Calu3 (cell line): ENCODE data around the gene PITX1. TPM values are rescaled to one million over a fixed set of nuclear protein-coding genes. Genes with fewer than 3 reads are reported as not detected.

Experiments
- BruUV-seq: library from RNA; stranded (reverse); fragments of 400-500 nt; replicated peaks from 2 replicates; lab custom pipeline; 2021; lab: Mats Ljungman, UMichigan
- CTCF ChIA-PET: fragments of 300-600 bp; sonication (Branson Sonifier 250); formaldehyde crosslinking; loops from one replicate; lab custom pipeline; 2022; ENCODE audit warnings: antibody characterized with exemption; lab: Charles Lee
- DNase-seq: peaks from one replicate; pipeline ENCODE4 v3.0.0; 2022
- H3K27ac Mint-ChIP-seq: one replicate; pipeline ENCODE4 v1.8.0; 2022; ENCODE audit warnings: mixed read lengths; ENCODE audit not compliant: unreplicated experiment
- H3K27me3 Mint-ChIP-seq: one replicate; pipeline ENCODE4 v1.8.0; 2022; ENCODE audit warnings: mixed read lengths; ENCODE audit not compliant: unreplicated experiment
- H3K36me3 Mint-ChIP-seq: one replicate; pipeline ENCODE4 v1.8.0; 2022; ENCODE audit warnings: mild to moderate bottlenecking, moderate library complexity, mixed read lengths; ENCODE audit not compliant: insufficient read depth, unreplicated experiment
- H3K4me1 Mint-ChIP-seq: one replicate; pipeline ENCODE4 v1.8.0; 2022; ENCODE audit warnings: mild to moderate bottlenecking, low read depth, mixed read lengths; ENCODE audit not compliant: unreplicated experiment
- H3K4me3 Mint-ChIP-seq: one replicate; pipeline ENCODE4 v1.8.0; 2022; ENCODE audit warnings: mild to moderate bottlenecking, low read depth, moderate library complexity, mixed read lengths; ENCODE audit not compliant: unreplicated experiment
- H3K9me3 Mint-ChIP-seq: one replicate; pipeline ENCODE4 v1.8.0; 2022; ENCODE audit warnings: low read depth, mixed read lengths; ENCODE audit not compliant: unreplicated experiment
- CTCF ChIP-seq: fragments of 200-600 bp; IDR thresholded peaks from one replicate; pipeline ENCODE4 v1.8.0; 2022; ENCODE audit warnings: antibody characterized with exemption; ENCODE audit not compliant: unreplicated experiment
- intact Hi-C: fragments of 100-400 bp; cut with micrococcal nuclease; formaldehyde crosslinking; loops from one replicate; pipeline ENCODE4 v1.10.0; 2022; ENCODE audit not compliant: unreplicated experiment
- total RNA-seq: library from RNA; stranded (reverse); gene quantifications from 2 replicates; pipeline ENCODE4 v1.2.3, GENCODE V29; 2022

The PITX1 gene
- total RNA-seq, 1 experiment from 2014 or later, result 12.1 TPM

GRCh38 chr5:135061001-135061400 lies 27.0 kb upstream of the PITX1 start:
- no peak for DNase-seq

GRCh38 chr5:135060021-135060420 lies 26.0 kb upstream of the PITX1 start:
- Mint-ChIP-seq H3K9me3 (no peaks in the 10 kb centered on the region), H3K36me3 (no peaks in the 10 kb centered on the region), H3K4me3 (no peak overlapping the region), H3K4me1 (no peaks in the 10 kb centered on the region), H3K27ac (no peak overlapping the region), H3K27me3 (peaks cover 77% of the 10 kb centered on the region)
- no TSS peak for BruUV-seq
- CTCF ChIA-PET, result interaction anchor here (1.2 kb wide), 1 partner anchor 127 kb away, joined by 4 read pairs; no protein-coding TSS in a partner anchor
- no peak for DNase-seq
- no peak for TF ChIP-seq CTCF
- intact Hi-C loops, result no loop called here

More at GRCh38 chr5:135061001-135061400, 27.0 kb upstream of the PITX1 start:
- H3K4me3 Mint-ChIP-seq, result no peak overlapping the region
- H3K27ac Mint-ChIP-seq, result no peak overlapping the region
- TF ChIP-seq CTCF, result no peak
- peaks cover 77% of the 10 kb centered on the region for H3K27me3 Mint-ChIP-seq
- H3K4me1 Mint-ChIP-seq, result no peaks in the 10 kb centered on the region
- intact Hi-C loops, result no loop called here
- H3K36me3 Mint-ChIP-seq, result no peaks in the 10 kb centered on the region
- no TSS peak for BruUV-seq
- H3K9me3 Mint-ChIP-seq, result no peaks in the 10 kb centered on the region
- CTCF ChIA-PET, result no interaction called here

- DNase-seq, result no peak
- intact Hi-C loops, result no loop called here
- Mint-ChIP-seq H3K27ac (no peak overlapping the region), H3K4me1 (no peaks in the 10 kb centered on the region), H3K9me3 (no peaks in the 10 kb centered on the region), H3K27me3 (peaks cover 77% of the 10 kb centered on the region), H3K36me3 (no peaks in the 10 kb centered on the region), H3K4me3 (no peak overlapping the region)
- BruUV-seq, result no TSS peak
- CTCF ChIA-PET, result interaction anchor here (1.2 to 1.3 kb wide), 2 partner anchors 128 to 142 kb away, joined by 3 to 4 read pairs; no protein-coding TSS in a partner anchor
- no peak for TF ChIP-seq CTCF
Observed at GRCh38 chr5:135059000-135059923, 25.2 kb upstream of the PITX1 start.

DNA sequence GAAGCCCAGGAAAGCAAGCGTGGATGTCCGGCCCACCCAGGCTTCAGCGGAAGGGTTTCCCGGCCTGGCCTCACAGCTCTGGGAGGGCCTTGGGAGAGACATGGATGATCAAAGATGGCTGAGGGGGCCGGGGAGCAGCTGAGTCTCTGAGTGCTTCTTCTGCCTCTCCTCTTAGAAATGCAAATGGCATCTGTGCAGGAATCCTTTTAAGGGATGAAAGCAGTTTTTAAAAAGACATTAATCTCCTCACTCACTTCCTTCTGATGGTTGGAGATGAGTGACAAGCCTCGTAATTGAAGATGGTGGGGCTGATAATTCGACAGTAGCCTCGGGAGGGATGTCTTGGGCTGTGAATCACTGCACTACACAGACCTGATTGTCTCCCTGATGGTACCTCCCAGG lies 24.3 kb upstream of the PITX1 start:
- H3K27me3 Mint-ChIP-seq, result peaks cover 80% of the 10 kb centered on the region
- BruUV-seq, result no TSS peak
- intact Hi-C loops, result no loop called here
- no peak for DNase-seq
- TF ChIP-seq CTCF, result no peak
- H3K9me3 Mint-ChIP-seq, result no peaks in the 10 kb centered on the region
- H3K27ac Mint-ChIP-seq, result no peak overlapping the region
- H3K36me3 Mint-ChIP-seq, result no peaks in the 10 kb centered on the region
- no peaks in the 10 kb centered on the region for H3K4me1 Mint-ChIP-seq
- H3K4me3 Mint-ChIP-seq, result no peak overlapping the region
- CTCF ChIA-PET, result interaction anchor here (1.3 kb wide), 1 partner anchor 142 kb away, joined by 3 read pairs; no protein-coding TSS in a partner anchor
